Thyroid gland (tissue), 4 donors: ENCODE data around the gene SEMA7A. TPM values are rescaled to one million over a fixed set of nuclear protein-coding genes. Genes with fewer than 3 reads are reported as not detected.

Experiments used
- DNase-seq, 2 donors: peaks; one replicate each; pipeline ENCODE4 v3.0.0-alpha.2; 2019
- H3K27ac ChIP-seq, 3 donors: fragments of 200-600 bp; sonication (generic); 1 replicate in 2 of 3; 2 replicates in 1 of 3; pipeline ENCODE4 v1.5.1; 2016 to 2019; ENCODE audit warnings: mild to moderate bottlenecking in 1 of 3, moderate library complexity in 1 of 3
- H3K27me3 ChIP-seq: fragments of 200-600 bp; sonication (generic); one replicate; pipeline ENCODE4 v1.5.1; 2019
- H3K36me3 ChIP-seq, 2 donors: fragments of 200-600 bp; sonication (generic); one replicate each; pipeline ENCODE4 v1.5.1; 2016 to 2019
- H3K4me1 ChIP-seq, 2 donors: fragments of 200-600 bp; sonication (generic); one replicate each; pipeline ENCODE4 v1.5.1; 2017 to 2019
- H3K4me3 ChIP-seq, 3 donors: fragments of 200-600 bp; sonication (generic); replicated peaks in 1 of 3; 1 replicate in 2 of 3; 2 replicates in 1 of 3; pipeline ENCODE4 v1.5.1; 2016; ENCODE audit warnings: mild to moderate bottlenecking in 1 of 3
- H3K9me3 ChIP-seq: fragments of 200-600 bp; sonication (generic); one replicate; pipeline ENCODE4 v1.5.1; 2017
- POLR2A ChIP-seq, 2 donors: fragments of 450-650 bp; IDR thresholded peaks; one replicate each; pipeline ENCODE4 v1.6.1; 2017; ENCODE audit warnings: antibody characterized with exemption in 2 of 2, mild to moderate bottlenecking in 2 of 2, moderate library complexity in 1 of 2
- WGBS, 2 donors: methylation state at CpG; one replicate each; pipeline ENCODE4 v1.1.5; 2017; 5-methylcytosine and 5-hydroxymethylcytosine counted together
- intact Hi-C: fragments of 100-400 bp; cut with DNase I; formaldehyde crosslinking; loops from one replicate; pipeline ENCODE4 v1.15.1; 2023
- total RNA-seq, 4 donors: library from RNA; depleted of rRNA; stranded (reverse); fragments of >200 nt; gene quantifications; one replicate each; pipeline ENCODE4 v1.2.3, GENCODE V29; 2016
- TF ChIP-seq, protein P1 (sequence below), 6 experiments: fragments of 200-600 bp in 3 of 6; fragments of 450-650 bp in 3 of 6; sonication (generic) in 3 of 6; IDR thresholded peaks; one replicate each; pipeline ENCODE4 v1.5.1; 2016 to 2019; ENCODE audit warnings: antibody characterized with exemption in 6 of 6, mild to moderate bottlenecking in 2 of 6, inconsistent platforms in 1 of 6, moderate library complexity in 1 of 6

The SEMA7A gene
- total RNA-seq, 4 donors from 2014 or later, result 0.29 to 2.0 (median 1.6) TPM

DNA sequence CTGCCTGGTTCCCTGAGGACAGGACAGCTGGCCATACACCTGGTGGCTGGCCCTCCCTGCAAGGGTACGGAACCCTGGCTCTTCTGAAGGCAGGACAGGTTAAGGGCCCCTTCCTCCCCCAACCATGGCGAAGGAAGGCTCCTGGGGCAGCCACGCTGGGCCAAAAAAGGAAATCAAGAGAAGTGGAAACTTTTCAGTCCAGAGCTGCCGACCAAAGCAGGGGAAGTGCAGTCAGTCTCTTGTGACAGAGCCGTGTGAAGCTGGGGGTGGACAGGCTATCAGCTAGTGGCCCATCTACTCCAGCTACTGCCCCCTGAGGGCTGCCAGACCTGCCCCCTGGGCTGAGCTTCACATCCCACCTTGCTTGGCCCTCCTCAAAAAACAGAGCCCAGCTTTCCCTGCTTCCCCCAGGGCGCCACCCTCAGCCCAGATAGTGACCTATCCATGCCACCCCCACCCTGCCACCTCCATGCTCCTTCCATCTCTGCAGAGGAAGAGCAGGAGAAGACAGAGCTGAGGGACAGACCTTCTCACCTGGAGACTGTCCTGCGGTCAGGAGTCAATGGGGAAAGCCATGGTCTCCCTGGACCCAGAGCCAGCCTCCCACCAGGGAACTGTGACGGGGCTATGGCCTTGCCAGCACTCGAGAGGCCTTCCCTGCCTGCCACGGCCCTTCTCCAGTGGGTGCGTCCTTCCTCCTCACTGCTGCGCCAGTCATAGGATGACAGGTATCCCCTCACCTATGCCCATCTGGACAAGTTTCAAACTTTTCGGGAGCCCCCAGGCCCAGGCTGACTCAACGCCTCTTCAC, 4.6 kb downstream of the SEMA7A start:
- H3K27ac ChIP-seq, result no peak overlapping the region
- DNase-seq, result no peak
- H3K4me1 ChIP-seq, result peaks cover 0 to 14% of the 10 kb centered on the region in 2 donors
- TF ChIP-seq, protein P1, sequence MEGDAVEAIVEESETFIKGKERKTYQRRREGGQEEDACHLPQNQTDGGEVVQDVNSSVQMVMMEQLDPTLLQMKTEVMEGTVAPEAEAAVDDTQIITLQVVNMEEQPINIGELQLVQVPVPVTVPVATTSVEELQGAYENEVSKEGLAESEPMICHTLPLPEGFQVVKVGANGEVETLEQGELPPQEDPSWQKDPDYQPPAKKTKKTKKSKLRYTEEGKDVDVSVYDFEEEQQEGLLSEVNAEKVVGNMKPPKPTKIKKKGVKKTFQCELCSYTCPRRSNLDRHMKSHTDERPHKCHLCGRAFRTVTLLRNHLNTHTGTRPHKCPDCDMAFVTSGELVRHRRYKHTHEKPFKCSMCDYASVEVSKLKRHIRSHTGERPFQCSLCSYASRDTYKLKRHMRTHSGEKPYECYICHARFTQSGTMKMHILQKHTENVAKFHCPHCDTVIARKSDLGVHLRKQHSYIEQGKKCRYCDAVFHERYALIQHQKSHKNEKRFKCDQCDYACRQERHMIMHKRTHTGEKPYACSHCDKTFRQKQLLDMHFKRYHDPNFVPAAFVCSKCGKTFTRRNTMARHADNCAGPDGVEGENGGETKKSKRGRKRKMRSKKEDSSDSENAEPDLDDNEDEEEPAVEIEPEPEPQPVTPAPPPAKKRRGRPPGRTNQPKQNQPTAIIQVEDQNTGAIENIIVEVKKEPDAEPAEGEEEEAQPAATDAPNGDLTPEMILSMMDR (IDR thresholded peaks at IDR 0.05), result no peak
- TF ChIP-seq POLR2A (IDR thresholded peaks at IDR 0.05), result no peak
- intact Hi-C loops, result no loop called here
- no peaks in the 10 kb centered on the region for H3K9me3 ChIP-seq
- H3K4me3 ChIP-seq, result no peak overlapping the region
- WGBS, 2 donors, result 84 to 85% methylated on average over 14 of the region's 14 CpGs
- no peaks in the 10 kb centered on the region for H3K27me3 ChIP-seq
- no peaks in the 10 kb centered on the region for H3K36me3 ChIP-seq

DNA sequence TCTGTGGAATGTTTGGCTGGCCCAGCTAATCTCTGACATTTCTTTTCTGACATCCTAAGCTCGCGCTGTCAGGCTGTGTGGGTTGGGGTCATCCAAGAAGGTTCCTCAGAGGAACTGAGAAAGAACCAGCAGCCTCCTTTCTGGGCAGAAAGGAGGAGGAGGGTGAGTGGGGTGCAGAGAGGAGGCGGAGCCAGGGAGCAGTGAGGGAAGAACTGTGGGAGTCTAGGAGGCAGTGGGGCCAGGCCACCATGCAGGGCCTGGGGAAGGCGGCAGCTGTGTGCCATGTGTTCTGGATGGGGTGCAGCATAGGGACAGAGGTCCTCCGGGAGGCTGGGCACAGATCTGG, 5.3 kb downstream of the SEMA7A start:
- H3K27ac ChIP-seq, result no peak overlapping the region
- peaks cover 0 to 10% of the 10 kb centered on the region in 2 donors for H3K4me1 ChIP-seq
- H3K9me3 ChIP-seq, result no peaks in the 10 kb centered on the region
- intact Hi-C loops, result no loop called here
- no peak for DNase-seq
- H3K27me3 ChIP-seq, result no peaks in the 10 kb centered on the region
- no peak for TF ChIP-seq POLR2A (IDR thresholded peaks at IDR 0.05)
- TF ChIP-seq, protein P1 (IDR thresholded peaks at IDR 0.05), result no peak
- no peak overlapping the region for H3K4me3 ChIP-seq
- H3K36me3 ChIP-seq, result no peaks in the 10 kb centered on the region
- 88% methylated on average over 5 of the region's 5 CpGs for WGBS, 2 donors

DNA sequence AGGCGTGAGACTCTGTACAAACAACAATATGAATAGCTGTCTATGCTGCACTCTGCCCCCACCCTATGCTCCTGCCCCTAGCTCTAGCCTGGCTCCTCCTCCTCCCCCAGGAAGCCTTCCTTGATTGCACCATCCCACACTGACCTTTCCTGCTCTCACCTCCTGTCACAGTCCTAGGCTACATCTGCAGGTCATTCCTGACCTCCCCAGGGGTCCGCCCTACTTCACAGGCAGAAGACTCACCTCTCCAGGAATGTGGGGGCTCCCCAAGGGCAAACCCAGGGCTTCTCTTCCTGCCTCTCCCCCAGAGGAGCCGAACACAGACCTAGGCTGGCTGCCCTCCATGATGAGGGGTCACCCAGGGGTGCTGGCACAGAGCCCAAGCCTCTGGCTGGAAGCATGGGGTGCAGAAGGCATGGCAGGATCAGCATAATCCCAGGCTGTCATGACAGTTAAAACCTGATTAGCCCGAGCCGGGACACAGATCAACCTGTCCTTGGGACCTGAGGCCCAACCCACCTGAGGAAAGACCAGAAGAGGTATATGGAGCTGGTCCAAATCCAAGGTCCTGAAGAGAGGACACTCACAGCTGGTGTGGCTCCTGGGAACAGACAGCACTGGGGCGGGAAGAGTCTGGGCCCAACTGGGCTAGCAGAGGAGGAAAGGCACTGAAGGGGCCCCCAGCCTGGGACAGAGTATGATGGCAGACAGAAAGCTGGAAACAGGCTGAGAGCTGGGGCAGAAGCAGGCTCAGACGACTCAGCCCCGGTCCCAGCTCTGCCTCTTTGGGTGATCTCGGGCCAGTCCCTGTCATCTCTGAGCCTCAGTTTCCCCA, 5.9 kb downstream of the SEMA7A start:
- Histone ChIP-seq H3K4me3 (no peak overlapping the region), H3K4me1 (peaks cover 0 to 4% of the 10 kb centered on the region in 2 donors), H3K9me3 (no peaks in the 10 kb centered on the region), H3K27ac (no peak overlapping the region), H3K36me3 (no peaks in the 10 kb centered on the region), H3K27me3 (no peaks in the 10 kb centered on the region)
- 82 to 85% methylated on average over 6 to 9 of the region's 9 CpGs for WGBS, 2 donors
- DNase-seq, result no peak
- intact Hi-C loops, result no loop called here
- TF ChIP-seq POLR2A (IDR thresholded peaks at IDR 0.05), result no peak
- TF ChIP-seq, protein P1 (IDR thresholded peaks at IDR 0.05), result no peak

DNA sequence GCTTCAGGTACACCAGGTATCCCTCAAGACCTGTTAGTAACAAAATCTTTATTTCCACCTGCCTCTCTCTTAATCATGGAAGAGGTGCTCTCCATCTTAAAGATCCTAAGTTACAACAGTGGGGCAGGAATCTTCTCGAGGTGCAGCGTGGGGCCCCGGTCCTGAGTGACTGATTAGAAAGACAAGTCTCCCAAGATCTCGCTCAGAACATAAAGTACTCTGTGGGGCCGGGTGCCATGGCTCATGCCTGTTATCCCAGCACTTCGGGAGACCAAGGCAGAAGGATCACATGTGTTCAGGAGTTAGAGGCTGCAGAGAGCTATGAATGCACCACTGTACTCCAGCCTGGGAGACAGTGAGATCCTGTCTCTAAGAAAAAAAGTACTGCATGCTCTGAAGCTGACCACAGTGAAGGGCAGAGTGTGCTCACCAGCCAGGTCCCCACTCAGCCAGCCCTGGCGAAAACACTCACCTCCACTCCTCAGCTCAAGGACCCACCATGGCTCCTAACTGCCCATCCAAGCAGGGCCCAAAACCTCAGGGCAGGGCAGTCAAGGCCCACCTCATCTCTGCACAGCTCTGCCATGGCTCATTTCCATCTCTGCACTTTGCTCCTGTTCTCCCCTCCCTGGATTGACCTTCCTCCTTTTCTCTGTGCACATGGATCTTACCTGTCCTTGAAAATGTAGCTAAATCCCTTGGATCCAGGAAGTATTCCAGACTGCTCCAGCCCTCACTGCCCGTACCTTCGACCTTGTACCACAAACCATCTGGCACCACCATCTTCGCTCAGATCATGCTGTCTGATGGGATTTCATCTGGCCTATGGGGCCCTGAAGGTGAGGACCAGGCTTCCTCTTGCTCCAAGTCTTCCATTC, 7.1 kb downstream of the SEMA7A start:
- no peaks in the 10 kb centered on the region for H3K4me1 ChIP-seq
- no peak overlapping the region for H3K4me3 ChIP-seq
- intact Hi-C loops, result no loop called here
- no peak overlapping the region for H3K27ac ChIP-seq
- H3K27me3 ChIP-seq, result no peaks in the 10 kb centered on the region
- H3K36me3 ChIP-seq, result no peaks in the 10 kb centered on the region
- DNase-seq, result no peak
- TF ChIP-seq, protein P1 (IDR thresholded peaks at IDR 0.05), result no peak
- no peak for TF ChIP-seq POLR2A (IDR thresholded peaks at IDR 0.05)
- WGBS, 2 donors, result 90 to 91% methylated on average over 10 of the region's 10 CpGs
- H3K9me3 ChIP-seq, result no peaks in the 10 kb centered on the region
